GM23338 (cell line): ENCODE data around the gene PCYT2. TPM values are rescaled to one million over a fixed set of nuclear protein-coding genes. Genes with fewer than 3 reads are reported as not detected.

ENCODE experiments used
- ATAC-seq: fragments of 200-7000 bp; cut with Tn5 transposase; 3 replicates; pipeline ENCODE4 v1.9.1; 2020
- DNase-seq: peaks from one replicate; pipeline ENCODE4 v3.0.0-alpha.2; 2015; ENCODE audit warnings: low spot score
- H2AFZ ChIP-seq: fragments of 200-600 bp; sonication (generic); 2 replicates; pipeline ENCODE4 v1.8.0; 2016; ENCODE audit warnings: antibody characterized with exemption, mild to moderate bottlenecking, moderate library complexity
- H3F3A ChIP-seq: fragments of 200-600 bp; sonication (generic); replicated peaks from 2 replicates; pipeline ENCODE4 v1.8.0; 2017; ENCODE audit warnings: antibody characterized with exemption, mixed run types, low read depth
- H3K27ac ChIP-seq: fragments of 200-600 bp; sonication (generic); 2 replicates; pipeline ENCODE4 v1.6.1; 2016; ENCODE audit warnings: low read depth
- H3K27me3 ChIP-seq: fragments of 200-600 bp; sonication (generic); 2 replicates; pipeline ENCODE4 v1.8.0; 2016; ENCODE audit warnings: mild to moderate bottlenecking, mixed run types, moderate library complexity; ENCODE audit not compliant: insufficient read depth
- H3K36me3 ChIP-seq: fragments of 200-600 bp; sonication (generic); 2 replicates; pipeline ENCODE4 v1.8.0; 2016; ENCODE audit warnings: mild to moderate bottlenecking; ENCODE audit not compliant: insufficient read depth
- H3K4me1 ChIP-seq: fragments of 200-600 bp; sonication (generic); 2 replicates; pipeline ENCODE4 v1.8.0; 2016; ENCODE audit warnings: mild to moderate bottlenecking, moderate library complexity; ENCODE audit not compliant: insufficient read depth
- H3K4me2 ChIP-seq: fragments of 200-600 bp; sonication (generic); 2 replicates; pipeline ENCODE4 v1.7.1; 2017; ENCODE audit warnings: mixed run types
- H3K4me3 ChIP-seq: fragments of 200-600 bp; sonication (generic); 2 replicates; pipeline ENCODE4 v1.6.1; 2016; ENCODE audit warnings: mixed run types
- H3K79me2 ChIP-seq: fragments of 200-600 bp; sonication (generic); replicated peaks from 2 replicates; pipeline ENCODE4 v1.8.0; 2017; ENCODE audit warnings: mild to moderate bottlenecking; ENCODE audit not compliant: insufficient read depth
- H3K9me2 ChIP-seq: fragments of 200-600 bp; sonication (generic); 2 replicates; pipeline ENCODE4 v1.8.0; 2017; ENCODE audit not compliant: insufficient read depth
- H4K20me1 ChIP-seq: fragments of 200-600 bp; sonication (generic); replicated peaks from 2 replicates; pipeline ENCODE4 v1.8.0; 2017; ENCODE audit warnings: mild to moderate bottlenecking; ENCODE audit not compliant: insufficient read depth
- H3K27ac Mint-ChIP-seq: 2 replicates; pipeline ENCODE4 v1.8.0; 2020; ENCODE audit warnings: inconsistent platforms, mild to moderate bottlenecking, moderate library complexity, mixed read lengths
- H3K27me3 Mint-ChIP-seq: 3 replicates; pipeline ENCODE4 v1.8.0; 2022; ENCODE audit warnings: low read depth, mild to moderate bottlenecking, moderate library complexity, mixed read lengths, inconsistent platforms; ENCODE audit not compliant: insufficient read depth, poor library complexity
- H3K36me3 Mint-ChIP-seq: 3 replicates; pipeline ENCODE4 v1.8.0; 2021; ENCODE audit warnings: low read depth, mild to moderate bottlenecking, inconsistent platforms, moderate library complexity, mixed read lengths
- H3K4me1 Mint-ChIP-seq: 3 replicates; pipeline ENCODE4 v1.8.0; 2020; ENCODE audit warnings: mild to moderate bottlenecking, inconsistent platforms, mixed read lengths
- H3K4me3 Mint-ChIP-seq: 3 replicates; pipeline ENCODE4 v1.8.0; 2021; ENCODE audit warnings: moderate library complexity, mild to moderate bottlenecking, inconsistent platforms, mixed read lengths
- H3K9me3 Mint-ChIP-seq: 3 replicates; pipeline ENCODE4 v1.8.0; 2020; ENCODE audit warnings: moderate library complexity, mild to moderate bottlenecking, inconsistent platforms, mixed read lengths
- CTCF ChIP-seq, 2 experiments: fragments of 200-600 bp in 1 of 2; sonication (generic) in 1 of 2; conservative IDR thresholded peaks; 2 replicates each; pipeline versions ENCODE4 v1.5.1 to v1.6.1; 2016 to 2017; ENCODE audit warnings: antibody characterized with exemption in 2 of 2, low read depth in 2 of 2, mild to moderate bottlenecking in 2 of 2, moderate library complexity in 1 of 2
- EZH2 ChIP-seq: fragments of 200-600 bp; sonication (generic); IDR thresholded peaks from one replicate; pipeline ENCODE4 v1.8.0; 2017; ENCODE audit warnings: antibody characterized with exemption, mild to moderate bottlenecking, low read depth; ENCODE audit not compliant: unreplicated experiment
- EZH2phosphoT487 ChIP-seq: fragments of 200-600 bp; sonication (generic); IDR thresholded peaks from one replicate; pipeline ENCODE4 v1.8.1; 2018; ENCODE audit warnings: antibody characterized with exemption; ENCODE audit not compliant: unreplicated experiment
- JUNB ChIP-seq: IDR thresholded peaks from one replicate; pipeline ENCODE4 v1.6.1; 2016; ENCODE audit warnings: antibody characterized with exemption; ENCODE audit not compliant: unreplicated experiment
- NANOG ChIP-seq: IDR thresholded peaks from 2 replicates; pipeline ENCODE4 v1.6.1; 2016; ENCODE audit warnings: antibody characterized with exemption, borderline replicate concordance
- STAT1 ChIP-seq: IDR thresholded peaks from one replicate; pipeline ENCODE4 v1.6.1; 2016; ENCODE audit warnings: antibody characterized with exemption; ENCODE audit not compliant: unreplicated experiment
- ZNF114 ChIP-seq: fragments of 250-450 bp; sonication (Bioruptor Pico); IDR thresholded peaks from 2 replicates; pipeline ENCODE4 v1.5.0; 2020; ENCODE audit warnings: mild to moderate bottlenecking, moderate library complexity
- ZNF331 ChIP-seq: fragments of 250-450 bp; sonication (Bioruptor Pico); IDR thresholded peaks from 2 replicates; pipeline ENCODE4 v1.5.0; 2020; ENCODE audit warnings: low read depth, mild to moderate bottlenecking, moderate library complexity
- ZNF462 ChIP-seq: fragments of 250-450 bp; sonication (Bioruptor Pico); IDR thresholded peaks from 2 replicates; pipeline ENCODE4 v1.5.0; 2020; ENCODE audit warnings: mild to moderate bottlenecking, moderate library complexity
- polyA plus RNA-seq: library from polyadenylated mRNA; unstranded; fragments of >200 nt; fragmentation: Nextera tagmentation; extraction: Ambion mirVana; gene quantifications from 2 replicates; pipeline ENCODE4 v1.2.1, GENCODE V29; 2016
- total RNA-seq: library from RNA; depleted of rRNA; stranded (reverse); fragments of >200 nt; shearing (Covaris generic); gene quantifications from 2 replicates; pipeline ENCODE4 v1.2.3, GENCODE V29; 2014
- TF ChIP-seq, protein P1 (sequence below): IDR thresholded peaks from one replicate; pipeline ENCODE4 v1.6.1; 2018; ENCODE audit warnings: antibody characterized with exemption; ENCODE audit not compliant: unreplicated experiment
- TF ChIP-seq, protein P2 (sequence below): IDR thresholded peaks from 2 replicates; pipeline ENCODE4 v1.6.1; 2016; ENCODE audit warnings: antibody characterized with exemption

The PCYT2 gene
- total and polyA plus RNA-seq, 2 experiments from 2014 or later: 51.6 to 82.9 TPM

GRCh38 chr17:81895400-81895799, 15.8 kb downstream of the PCYT2 start:
- Histone ChIP-seq H3K79me2 (peaks cover 24% of the 10 kb centered on the region), H3K4me3 (no peak overlapping the region), H3K27ac (no peak overlapping the region), H3F3A (peaks cover 5% of the 10 kb centered on the region), H4K20me1 (0 out of 2 replicates have a peak, but pooled peaks cover 7% of the 10 kb centered on the region), H2AFZ (no peak overlapping the region), H3K4me2 (no peak overlapping the region), H3K36me3 (peaks cover 27% of the 10 kb centered on the region; the same call in 1 of the 2 replicates), H3K4me1 (peaks cover under 1% of the 10 kb centered on the region; the same call in 1 of the 2 replicates), H3K27me3 (peaks cover under 1% of the 10 kb centered on the region; the same call in 1 of the 2 replicates), H3K9me2 (no peaks in the 10 kb centered on the region)
- TF ChIP-seq ZNF462 (CRISPR knock-in tag) (no peak), EZH2 (no peak), STAT1 (no peak), ZNF114 (CRISPR knock-in tag) (no peak), ZNF331 (CRISPR knock-in tag) (no peak), CTCF (conservative IDR thresholded peaks at IDR 0.05; ENCODE audit: low read depth in 2 of 2) (no peak), EZH2phosphoT487 (no peak), NANOG (no peak), JUNB (no peak)
- TF ChIP-seq, protein P1, sequence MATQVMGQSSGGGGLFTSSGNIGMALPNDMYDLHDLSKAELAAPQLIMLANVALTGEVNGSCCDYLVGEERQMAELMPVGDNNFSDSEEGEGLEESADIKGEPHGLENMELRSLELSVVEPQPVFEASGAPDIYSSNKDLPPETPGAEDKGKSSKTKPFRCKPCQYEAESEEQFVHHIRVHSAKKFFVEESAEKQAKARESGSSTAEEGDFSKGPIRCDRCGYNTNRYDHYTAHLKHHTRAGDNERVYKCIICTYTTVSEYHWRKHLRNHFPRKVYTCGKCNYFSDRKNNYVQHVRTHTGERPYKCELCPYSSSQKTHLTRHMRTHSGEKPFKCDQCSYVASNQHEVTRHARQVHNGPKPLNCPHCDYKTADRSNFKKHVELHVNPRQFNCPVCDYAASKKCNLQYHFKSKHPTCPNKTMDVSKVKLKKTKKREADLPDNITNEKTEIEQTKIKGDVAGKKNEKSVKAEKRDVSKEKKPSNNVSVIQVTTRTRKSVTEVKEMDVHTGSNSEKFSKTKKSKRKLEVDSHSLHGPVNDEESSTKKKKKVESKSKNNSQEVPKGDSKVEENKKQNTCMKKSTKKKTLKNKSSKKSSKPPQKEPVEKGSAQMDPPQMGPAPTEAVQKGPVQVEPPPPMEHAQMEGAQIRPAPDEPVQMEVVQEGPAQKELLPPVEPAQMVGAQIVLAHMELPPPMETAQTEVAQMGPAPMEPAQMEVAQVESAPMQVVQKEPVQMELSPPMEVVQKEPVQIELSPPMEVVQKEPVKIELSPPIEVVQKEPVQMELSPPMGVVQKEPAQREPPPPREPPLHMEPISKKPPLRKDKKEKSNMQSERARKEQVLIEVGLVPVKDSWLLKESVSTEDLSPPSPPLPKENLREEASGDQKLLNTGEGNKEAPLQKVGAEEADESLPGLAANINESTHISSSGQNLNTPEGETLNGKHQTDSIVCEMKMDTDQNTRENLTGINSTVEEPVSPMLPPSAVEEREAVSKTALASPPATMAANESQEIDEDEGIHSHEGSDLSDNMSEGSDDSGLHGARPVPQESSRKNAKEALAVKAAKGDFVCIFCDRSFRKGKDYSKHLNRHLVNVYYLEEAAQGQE: no peak
- TF ChIP-seq, protein P2, sequence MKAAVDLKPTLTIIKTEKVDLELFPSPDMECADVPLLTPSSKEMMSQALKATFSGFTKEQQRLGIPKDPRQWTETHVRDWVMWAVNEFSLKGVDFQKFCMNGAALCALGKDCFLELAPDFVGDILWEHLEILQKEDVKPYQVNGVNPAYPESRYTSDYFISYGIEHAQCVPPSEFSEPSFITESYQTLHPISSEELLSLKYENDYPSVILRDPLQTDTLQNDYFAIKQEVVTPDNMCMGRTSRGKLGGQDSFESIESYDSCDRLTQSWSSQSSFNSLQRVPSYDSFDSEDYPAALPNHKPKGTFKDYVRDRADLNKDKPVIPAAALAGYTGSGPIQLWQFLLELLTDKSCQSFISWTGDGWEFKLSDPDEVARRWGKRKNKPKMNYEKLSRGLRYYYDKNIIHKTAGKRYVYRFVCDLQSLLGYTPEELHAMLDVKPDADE: no peak
- ATAC-seq (no peak), DNase-seq (no peak)
- H3K27ac Mint-ChIP-seq: no peak overlapping the region
- H3K36me3 Mint-ChIP-seq: peaks cover 49% of the 10 kb centered on the region
- H3K4me3 Mint-ChIP-seq: no peak overlapping the region
- no peaks in the 10 kb centered on the region for H3K9me3 Mint-ChIP-seq
- H3K4me1 Mint-ChIP-seq: no peaks in the 10 kb centered on the region; the same call in 2 of the 3 replicates
- H3K27me3 Mint-ChIP-seq: peaks cover 22% of the 10 kb centered on the region
